Fibroblast of lung (primary cell): Measurements from ENCODE around the gene TTC33. TPM values are rescaled to one million over a fixed set of nuclear protein-coding genes. Genes with fewer than 3 reads are reported as not detected.

ENCODE experiments used
- DNase-seq, 2 donors: peaks; one replicate each; pipeline versions ENCODE4 v3.0.0 to v3.0.0-alpha.2; 2010; ENCODE audit warnings: low read depth in 2 of 2
- H2AFZ ChIP-seq: 2 replicates; pipeline ENCODE4 v1.5.1; 2012; ENCODE audit warnings: low read length, control low read depth, inconsistent platforms
- H3K27ac ChIP-seq: 2 replicates; pipeline ENCODE4 v1.5.1; 2011; ENCODE audit warnings: low read length, control low read depth; ENCODE audit not compliant: insufficient read depth
- H3K27me3 ChIP-seq: 2 replicates; pipeline ENCODE4 v1.5.1; 2011; ENCODE audit warnings: mild to moderate bottlenecking, low read length; ENCODE audit not compliant: control insufficient read depth, insufficient read depth
- H3K36me3 ChIP-seq: 2 replicates; pipeline ENCODE4 v1.5.1; 2011; ENCODE audit warnings: low read length; ENCODE audit not compliant: control insufficient read depth, insufficient read depth
- H3K4me1 ChIP-seq: 2 replicates; pipeline ENCODE4 v1.5.1; 2011; ENCODE audit warnings: low read length; ENCODE audit not compliant: control insufficient read depth, insufficient read depth; ENCODE audit errors: extremely low read depth
- H3K4me2 ChIP-seq: 2 replicates; pipeline ENCODE4 v1.5.1; 2011; ENCODE audit warnings: low read length, control low read depth; ENCODE audit not compliant: insufficient read depth; ENCODE audit errors: extremely low read depth
- H3K4me3 ChIP-seq, 4 experiments: fragments of 200-600 bp in 1 of 4; sonication (generic) in 1 of 4; replicated peaks in 1 of 4; 2 replicates each; pipeline ENCODE4 v1.5.1; 2011 to 2016; ENCODE audit warnings: low read length in 4 of 4, low read depth in 3 of 4, mild to moderate bottlenecking in 3 of 4, control low read depth in 2 of 4, inconsistent platforms in 1 of 4, mixed read lengths in 1 of 4; ENCODE audit not compliant: insufficient read depth in 1 of 4; ENCODE audit errors: control extremely low read depth in 1 of 4
- H3K79me2 ChIP-seq: 2 replicates; pipeline ENCODE4 v1.5.1; 2012; ENCODE audit warnings: mild to moderate bottlenecking, low read length, inconsistent platforms; ENCODE audit not compliant: control insufficient read depth, insufficient read depth
- H3K9ac ChIP-seq: 2 replicates; pipeline ENCODE4 v1.5.1; 2011; ENCODE audit warnings: mild to moderate bottlenecking, low read length, control low read depth; ENCODE audit not compliant: insufficient read depth
- H3K9me3 ChIP-seq: 2 replicates; pipeline ENCODE4 v1.5.1; 2012; ENCODE audit warnings: low read depth, low read length; ENCODE audit not compliant: control insufficient read depth, insufficient read depth
- H4K20me1 ChIP-seq: 2 replicates; pipeline ENCODE4 v1.5.1; 2011; ENCODE audit warnings: low read length; ENCODE audit not compliant: control insufficient read depth, insufficient read depth; ENCODE audit errors: extremely low read depth
- CTCF ChIP-seq, 2 donors: IDR thresholded peaks in 1 of 2; conservative IDR thresholded peaks in 1 of 2; 1 replicate in 1 of 2; 2 replicates in 1 of 2; pipeline ENCODE4 v1.5.1; 2011 to 2012; ENCODE audit warnings: low read length in 2 of 2, control low read depth in 1 of 2, inconsistent platforms in 1 of 2, low read depth in 1 of 2, mild to moderate bottlenecking in 1 of 2
- EZH2 ChIP-seq: IDR thresholded peaks from 2 replicates; pipeline ENCODE4 v1.5.1; 2012; ENCODE audit warnings: low read length, control low read depth, mild to moderate bottlenecking; ENCODE audit errors: missing control alignments
- polyA plus RNA-seq, 2 donors: library from polyadenylated mRNA; depleted of rRNA in 1 of 2; stranded (reverse) in 1 of 2; unstranded in 1 of 2; fragments of >200 nt; gene quantifications; 2 replicates each; pipeline ENCODE4 v1.2.1, GENCODE V29; 2011 to 2012; ENCODE audit warnings: missing spikeins in 1 of 2
- total RNA-seq: library from RNA; depleted of rRNA; stranded (reverse); fragments of >200 nt; gene quantifications from 2 replicates; pipeline ENCODE4 v1.2.1, GENCODE V29; 2014

Gene TTC33
- total and polyA plus RNA-seq, 2 donors (not counting 1 experiment from before 2014, with no cell fraction given) = 8.7 to 16.3 TPM

- Histone ChIP-seq H4K20me1 (no peaks in the 10 kb centered on the region), H3K79me2 (no peaks in the 10 kb centered on the region), H3K4me1 (no peaks in the 10 kb centered on the region), H3K27ac (no peak overlapping the region), H3K9ac (no peak overlapping the region), H3K9me3 (no peaks in the 10 kb centered on the region), H3K27me3 (no peaks in the 10 kb centered on the region), H2AFZ (no peak overlapping the region), H3K4me3 (no peak overlapping the region), H3K4me2 (no peak overlapping the region), H3K36me3 (no peaks in the 10 kb centered on the region)
- TF ChIP-seq EZH2 = no peak
- DNase-seq = no peak
These were observed 271.3 kb downstream of the TTC33 start for GRCh38 chr5:40484495-40484894.

GRCh38 chr5:40483316-40483715, 272.4 kb downstream of the TTC33 start:
- peak; percentile 13 to 38 for DNase-seq
- no peaks in the 10 kb centered on the region for H3K27me3 ChIP-seq
- no peaks in the 10 kb centered on the region for H3K4me1 ChIP-seq

GRCh38 chr5:40481241-40481640, 274.5 kb downstream of the TTC33 start:
- no peaks in the 10 kb centered on the region for H3K9me3 ChIP-seq
- H3K27ac ChIP-seq = no peak overlapping the region
- no peaks in the 10 kb centered on the region for H3K79me2 ChIP-seq
- no peaks in the 10 kb centered on the region for H3K27me3 ChIP-seq
- no peaks in the 10 kb centered on the region for H3K36me3 ChIP-seq
- H3K4me2 ChIP-seq = no peak overlapping the region
- H4K20me1 ChIP-seq = no peaks in the 10 kb centered on the region
- no peak overlapping the region for H3K4me3 ChIP-seq
- H2AFZ ChIP-seq = no peak overlapping the region
- no peaks in the 10 kb centered on the region for H3K4me1 ChIP-seq
- TF ChIP-seq CTCF (conservative IDR thresholded peaks at IDR 0.05 in 1 of 2, IDR thresholded peaks at IDR 0.05 in 1 of 2; ENCODE audit: low read depth in 1 of 2, low read length in 2 of 2) (no peak), EZH2 (no peak)
- no peak overlapping the region for H3K9ac ChIP-seq
- peak in 1 of 2 donors; percentile 15 for DNase-seq

More at GRCh38 chr5:40483316-40483715, 272.4 kb downstream of the TTC33 start:
- no peak overlapping the region for H3K9ac ChIP-seq
- H3K4me2 ChIP-seq = no peak overlapping the region
- TF ChIP-seq EZH2 (no peak), CTCF (conservative IDR thresholded peaks at IDR 0.05 in 1 of 2, IDR thresholded peaks at IDR 0.05 in 1 of 2; ENCODE audit: low read depth in 1 of 2, low read length in 2 of 2) (no peak)
- no peaks in the 10 kb centered on the region for H3K79me2 ChIP-seq
- no peaks in the 10 kb centered on the region for H3K36me3 ChIP-seq
- H2AFZ ChIP-seq = no peak overlapping the region
- no peak overlapping the region for H3K4me3 ChIP-seq
- no peaks in the 10 kb centered on the region for H3K9me3 ChIP-seq
- no peaks in the 10 kb centered on the region for H4K20me1 ChIP-seq
- H3K27ac ChIP-seq = no peak overlapping the region
